ENCODE data around the gene ACER3.

DNA sequence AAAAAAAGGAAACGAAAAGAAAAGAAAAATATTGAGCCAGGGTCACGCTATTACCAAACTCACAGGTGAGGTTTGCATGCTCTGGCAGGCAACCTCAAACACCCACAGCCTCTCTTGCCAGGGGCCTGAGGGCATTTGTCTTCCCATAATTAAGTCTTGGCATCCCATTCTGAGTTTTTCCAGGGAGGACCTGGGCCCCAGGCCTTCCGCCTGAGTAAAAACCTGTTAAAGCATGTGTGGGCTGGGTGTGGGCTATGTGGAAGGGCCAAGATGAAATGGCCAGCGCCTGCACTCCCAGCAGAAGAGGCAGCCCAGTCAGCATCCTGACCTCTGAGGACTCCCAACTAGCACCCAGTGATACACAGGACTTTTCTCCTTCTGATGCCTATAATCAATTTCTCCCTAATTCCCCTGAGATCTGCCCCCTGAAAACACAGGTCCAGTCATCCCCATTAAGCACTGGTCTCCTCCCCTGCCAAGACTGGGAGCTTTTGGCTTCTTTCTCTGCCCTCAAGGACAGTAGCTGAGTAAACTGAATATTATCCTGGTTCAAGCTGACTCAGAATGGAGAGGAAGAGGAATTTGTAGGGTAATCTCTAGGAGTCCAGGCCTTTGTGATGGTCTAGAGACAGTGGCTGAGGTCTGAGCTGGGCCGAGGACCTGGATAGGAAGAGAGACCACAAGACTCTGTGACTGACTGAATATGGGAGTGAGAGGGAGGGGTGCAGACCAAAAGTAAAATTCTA, 35.6 kb upstream of the ACER3 start:
- TF ChIP-seq CTCF (IDR thresholded peaks at IDR 0.05) (no peak), EZH2 (IDR thresholded peaks at IDR 0.05; ENCODE audit: borderline replicate concordance, insufficient read depth, low read depth, low read length, poor library complexity, severe bottlenecking) (no peak)
